HCT116 (cell line): ENCODE results near the gene FBXO17.

ENCODE experiments used
- CBX3 ChIP-seq: IDR thresholded peaks from 2 replicates; pipeline ENCODE4 v1.6.1; 2012; ENCODE audit warnings: low read depth
- EZH2 ChIP-seq: fragments of 200-600 bp; sonication (generic); IDR thresholded peaks from 2 replicates; pipeline ENCODE4 v1.6.1; 2017; ENCODE audit warnings: antibody characterized with exemption, mixed run types
- EZH2phosphoT487 ChIP-seq: fragments of 200-600 bp; IDR thresholded peaks from 2 replicates; pipeline ENCODE4 v1.6.1; 2018; ENCODE audit warnings: antibody characterized with exemption, borderline replicate concordance
- FOSL1 ChIP-seq: IDR thresholded peaks from 2 replicates; pipeline ENCODE4 v1.6.1; 2012; ENCODE audit warnings: low read depth
- POLR2AphosphoS5 ChIP-seq: IDR thresholded peaks from 2 replicates; pipeline ENCODE4 v1.6.1; 2011; ENCODE audit warnings: mild to moderate bottlenecking, low read depth, low read length, moderate library complexity
- SIN3A ChIP-seq: IDR thresholded peaks from 2 replicates; pipeline ENCODE4 v1.6.1; 2012; ENCODE audit warnings: low read depth
- TF ChIP-seq, protein P1 (sequence below): IDR thresholded peaks from 2 replicates; pipeline ENCODE4 v1.6.1; 2012
- TF ChIP-seq, protein P2 (sequence below), 3 experiments: fragments of 200-600 bp in 1 of 3; sonication (generic) in 1 of 3; IDR thresholded peaks in 2 of 3; conservative IDR thresholded peaks in 1 of 3; 2 replicates each; pipeline ENCODE4 v1.5.1; 2012 to 2017; ENCODE audit warnings: low read depth in 2 of 3, low read length in 2 of 3, antibody characterized with exemption in 1 of 3, borderline replicate concordance in 1 of 3, control low read depth in 1 of 3, mild to moderate bottlenecking in 1 of 3, mixed read lengths in 1 of 3, mixed run types in 1 of 3, moderate library complexity in 1 of 3; ENCODE audit not compliant: insufficient read depth in 1 of 3

DNA sequence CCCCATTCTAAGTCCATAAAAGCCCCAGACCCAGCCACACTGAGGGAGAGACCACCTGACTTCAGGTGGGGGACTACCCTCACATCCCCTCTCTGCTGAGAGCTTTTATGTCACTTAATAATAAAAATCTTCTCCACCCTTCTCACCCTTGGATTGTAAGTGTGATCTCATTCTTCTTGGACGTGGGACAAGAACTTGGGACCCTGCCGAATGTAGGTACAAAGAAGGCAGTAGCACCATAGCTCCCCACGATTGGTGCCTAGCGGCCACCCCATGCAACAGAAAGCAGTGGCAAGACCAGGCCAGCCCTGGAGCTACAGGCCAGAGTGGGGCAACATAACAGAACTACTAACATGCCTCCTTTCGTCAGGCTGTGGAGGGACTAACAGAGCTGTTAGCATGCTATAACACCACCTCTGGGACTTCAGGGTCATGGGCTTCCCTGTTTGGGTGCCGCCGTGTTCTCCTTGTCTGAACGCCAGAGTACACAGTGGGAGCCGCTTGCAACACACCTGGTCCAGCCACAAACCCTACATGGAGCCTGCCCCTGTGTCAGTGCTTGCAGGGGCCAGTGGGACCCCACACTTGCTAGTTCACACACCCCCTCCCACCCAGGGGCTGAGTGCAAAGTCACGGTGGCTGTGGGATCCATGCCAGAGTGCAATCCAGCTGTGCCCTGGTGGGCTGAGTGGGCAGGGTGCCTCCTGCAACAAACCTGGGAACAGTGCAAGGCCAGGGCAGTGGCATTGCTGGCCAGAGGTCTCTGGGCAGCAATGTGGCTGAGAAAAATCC, 5.2 kb upstream of the FBXO17 start:
- TF ChIP-seq POLR2AphosphoS5 (no peak), EZH2 (no peak), CBX3 (no peak), EZH2phosphoT487 (no peak), SIN3A (no peak), FOSL1 (no peak)
- TF ChIP-seq, protein P1, sequence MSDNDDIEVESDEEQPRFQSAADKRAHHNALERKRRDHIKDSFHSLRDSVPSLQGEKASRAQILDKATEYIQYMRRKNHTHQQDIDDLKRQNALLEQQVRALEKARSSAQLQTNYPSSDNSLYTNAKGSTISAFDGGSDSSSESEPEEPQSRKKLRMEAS = no peak
- TF ChIP-seq, protein P2, sequence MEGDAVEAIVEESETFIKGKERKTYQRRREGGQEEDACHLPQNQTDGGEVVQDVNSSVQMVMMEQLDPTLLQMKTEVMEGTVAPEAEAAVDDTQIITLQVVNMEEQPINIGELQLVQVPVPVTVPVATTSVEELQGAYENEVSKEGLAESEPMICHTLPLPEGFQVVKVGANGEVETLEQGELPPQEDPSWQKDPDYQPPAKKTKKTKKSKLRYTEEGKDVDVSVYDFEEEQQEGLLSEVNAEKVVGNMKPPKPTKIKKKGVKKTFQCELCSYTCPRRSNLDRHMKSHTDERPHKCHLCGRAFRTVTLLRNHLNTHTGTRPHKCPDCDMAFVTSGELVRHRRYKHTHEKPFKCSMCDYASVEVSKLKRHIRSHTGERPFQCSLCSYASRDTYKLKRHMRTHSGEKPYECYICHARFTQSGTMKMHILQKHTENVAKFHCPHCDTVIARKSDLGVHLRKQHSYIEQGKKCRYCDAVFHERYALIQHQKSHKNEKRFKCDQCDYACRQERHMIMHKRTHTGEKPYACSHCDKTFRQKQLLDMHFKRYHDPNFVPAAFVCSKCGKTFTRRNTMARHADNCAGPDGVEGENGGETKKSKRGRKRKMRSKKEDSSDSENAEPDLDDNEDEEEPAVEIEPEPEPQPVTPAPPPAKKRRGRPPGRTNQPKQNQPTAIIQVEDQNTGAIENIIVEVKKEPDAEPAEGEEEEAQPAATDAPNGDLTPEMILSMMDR (IDR thresholded peaks at IDR 0.05 in 2 of 3, conservative IDR thresholded peaks at IDR 0.05 in 1 of 3; ENCODE audit: borderline replicate concordance in 1 of 3, insufficient read depth in 1 of 3, low read depth in 2 of 3, low read length in 2 of 3) = no peak
